ENCODE data around the gene UBA1.

The UBA1 gene

DNA sequence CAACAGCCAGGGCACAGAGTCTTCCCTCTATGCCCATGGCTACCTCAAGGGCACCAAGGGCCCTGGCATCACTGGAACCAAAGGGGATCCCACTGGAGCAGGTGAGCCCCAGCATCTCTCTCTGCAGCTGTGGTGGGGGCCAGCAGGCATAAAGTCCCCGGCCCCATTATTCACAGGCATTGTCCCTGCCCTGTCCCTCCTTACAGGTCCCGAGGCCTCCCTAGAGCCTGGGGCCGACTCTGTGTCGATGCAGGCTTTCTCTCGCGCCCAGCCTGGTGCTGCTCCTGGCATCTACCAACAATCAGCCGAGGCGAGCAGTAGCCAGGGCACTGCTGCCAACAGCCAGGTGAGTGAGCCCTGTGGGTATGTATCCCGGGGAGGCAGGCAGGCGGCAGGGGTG lies 12.3 kb upstream of the UBA1 start:
- Histone ChIP-seq H3K9me3 (ENCODE audit: control insufficient read depth in 1 of 2, low read length in 2 of 2) (no peaks in the 10 kb centered on the region), H3K4me3 (ENCODE audit: low read depth in 1 of 2, low read length in 2 of 2) (no peak overlapping the region), H3K4me1 (ENCODE audit: control insufficient read depth in 1 of 2, insufficient read depth in 2 of 2, low read length in 2 of 2) (peaks cover 0 to 4% of the 10 kb centered on the region in 2 donors), H3K36me3 (ENCODE audit: control insufficient read depth in 1 of 2, insufficient read depth in 2 of 2, low read length in 2 of 2) (peaks cover 24 to 77% of the 10 kb centered on the region in 2 donors), H3K27me3 (ENCODE audit: low read depth, low read length) (no peaks in the 10 kb centered on the region), H3K27ac (ENCODE audit: low read length) (no peak overlapping the region)

DNA sequence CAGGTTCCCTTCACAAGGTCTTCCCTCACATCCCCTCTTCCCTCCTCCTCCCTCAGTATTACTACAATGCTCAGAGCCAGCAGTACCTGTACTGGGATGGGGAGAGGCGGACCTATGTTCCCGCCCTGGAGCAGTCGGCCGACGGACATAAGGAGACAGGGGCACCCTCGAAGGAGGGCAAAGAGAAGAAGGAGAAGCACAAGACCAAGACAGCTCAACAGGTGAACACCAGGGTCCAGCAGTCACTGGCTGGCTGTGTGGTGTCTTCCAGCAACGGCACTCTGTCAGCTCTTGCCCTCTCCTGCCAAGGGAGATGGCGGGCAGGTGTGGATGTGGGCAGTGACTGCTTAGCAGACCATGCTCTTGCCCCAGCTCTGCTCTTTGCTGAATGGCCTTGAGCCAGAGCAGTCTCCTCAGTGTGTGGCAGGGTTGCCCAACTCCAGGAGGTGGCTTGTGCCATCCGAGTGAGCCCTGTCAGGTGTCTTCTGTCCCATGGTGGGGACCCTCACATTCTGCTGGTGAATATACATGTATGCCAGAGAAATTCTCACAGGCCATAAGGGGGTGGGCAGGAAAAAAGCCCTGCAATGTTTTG lies 11.4 kb upstream of the UBA1 start:
- Histone ChIP-seq H3K4me3 (ENCODE audit: low read depth in 1 of 2, low read length in 2 of 2) (no peak overlapping the region), H3K9me3 (ENCODE audit: control insufficient read depth in 1 of 2, low read length in 2 of 2) (no peaks in the 10 kb centered on the region), H3K27me3 (ENCODE audit: low read depth, low read length) (no peaks in the 10 kb centered on the region), H3K27ac (ENCODE audit: low read length) (no peak overlapping the region), H3K36me3 (ENCODE audit: control insufficient read depth in 1 of 2, insufficient read depth in 2 of 2, low read length in 2 of 2) (peaks cover 19 to 76% of the 10 kb centered on the region in 2 donors), H3K4me1 (ENCODE audit: control insufficient read depth in 1 of 2, insufficient read depth in 2 of 2, low read length in 2 of 2) (peaks cover 0 to 4% of the 10 kb centered on the region in 2 donors)

DNA sequence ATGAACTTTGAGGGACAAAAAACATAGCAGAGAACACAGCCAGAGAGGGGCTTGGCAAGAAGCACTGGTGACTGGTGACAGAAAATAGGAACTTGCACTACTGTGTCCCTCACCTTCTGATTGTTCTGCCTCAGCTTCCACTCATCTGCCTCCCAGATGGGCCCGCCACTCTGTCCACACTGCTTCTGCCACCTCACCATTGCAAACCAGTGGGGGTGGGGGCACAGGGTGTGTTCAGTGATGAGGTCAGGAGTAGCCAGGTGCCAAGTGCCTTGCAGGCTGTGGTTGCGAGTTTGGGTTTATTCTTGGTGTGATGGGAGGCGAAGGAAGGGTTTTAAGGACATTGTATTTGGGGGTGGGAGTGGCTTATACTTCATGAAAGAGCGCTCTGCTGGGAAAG lies 9.1 kb upstream of the UBA1 start:
- H3K36me3 ChIP-seq (ENCODE audit: control insufficient read depth in 1 of 2, insufficient read depth in 2 of 2, low read length in 2 of 2): peaks cover 6 to 56% of the 10 kb centered on the region in 2 donors
- no peaks in the 10 kb centered on the region for H3K9me3 ChIP-seq (ENCODE audit: control insufficient read depth in 1 of 2, low read length in 2 of 2)
- H3K27me3 ChIP-seq (ENCODE audit: low read depth, low read length): no peaks in the 10 kb centered on the region
- H3K4me1 ChIP-seq (ENCODE audit: control insufficient read depth in 1 of 2, insufficient read depth in 2 of 2, low read length in 2 of 2): no peaks in the 10 kb centered on the region
- H3K27ac ChIP-seq (ENCODE audit: low read length): no peak overlapping the region
- no peak overlapping the region for H3K4me3 ChIP-seq (ENCODE audit: low read depth in 1 of 2, low read length in 2 of 2)

DNA sequence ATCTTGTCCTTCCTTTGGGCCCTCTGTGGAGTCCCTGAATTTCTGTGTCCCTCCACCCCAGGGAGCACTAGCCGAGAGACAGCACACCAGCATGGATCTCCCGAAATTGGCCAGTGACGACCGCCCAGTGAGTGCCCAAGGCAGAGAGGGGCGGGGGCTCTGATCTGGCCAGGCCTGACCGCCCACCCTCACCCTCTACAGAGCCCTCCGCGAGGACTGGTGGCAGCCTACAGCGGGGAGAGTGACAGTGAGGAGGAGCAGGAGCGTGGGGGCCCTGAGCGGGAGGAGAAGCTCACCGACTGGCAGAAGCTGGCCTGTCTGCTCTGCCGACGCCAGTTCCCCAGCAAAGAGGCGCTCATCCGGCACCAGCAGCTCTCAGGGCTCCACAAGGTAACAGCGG lies 8.4 kb upstream of the UBA1 start:
- Histone ChIP-seq H3K4me3 (ENCODE audit: low read depth in 1 of 2, low read length in 2 of 2) (no peak overlapping the region), H3K27ac (ENCODE audit: low read length) (no peak overlapping the region), H3K36me3 (ENCODE audit: control insufficient read depth in 1 of 2, insufficient read depth in 2 of 2, low read length in 2 of 2) (peaks cover 6 to 52% of the 10 kb centered on the region in 2 donors), H3K4me1 (ENCODE audit: control insufficient read depth in 1 of 2, insufficient read depth in 2 of 2, low read length in 2 of 2) (peaks cover 0 to under 1% of the 10 kb centered on the region in 2 donors), H3K27me3 (ENCODE audit: low read depth, low read length) (no peaks in the 10 kb centered on the region), H3K9me3 (ENCODE audit: control insufficient read depth in 1 of 2, low read length in 2 of 2) (no peaks in the 10 kb centered on the region)

DNA sequence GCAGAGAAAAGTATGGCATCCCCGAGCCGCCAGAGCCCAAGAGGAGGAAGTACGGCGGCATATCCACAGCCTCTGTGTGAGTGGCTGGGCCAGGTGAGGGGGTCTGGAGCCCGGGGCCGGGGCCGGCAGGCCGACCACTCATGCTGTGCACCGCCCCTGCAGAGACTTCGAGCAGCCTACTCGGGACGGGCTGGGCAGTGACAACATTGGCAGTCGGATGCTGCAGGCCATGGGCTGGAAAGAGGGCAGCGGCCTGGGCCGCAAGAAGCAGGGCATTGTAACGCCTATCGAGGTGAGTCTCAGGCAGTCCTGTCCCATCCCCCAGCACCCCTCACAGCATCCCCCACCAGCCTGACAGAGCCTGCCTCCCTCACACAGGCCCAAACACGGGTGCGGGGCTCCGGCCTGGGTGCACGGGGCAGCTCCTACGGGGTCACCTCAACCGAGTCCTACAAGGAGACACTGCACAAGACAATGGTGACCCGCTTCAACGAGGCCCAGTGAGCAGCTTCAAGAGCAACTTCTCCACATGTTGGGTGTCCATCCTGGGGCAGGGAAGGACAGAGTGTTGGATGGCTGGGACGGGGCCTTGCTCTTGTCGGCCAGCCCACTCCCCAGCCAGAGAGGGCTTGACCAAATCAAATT lies 7.4 kb upstream of the UBA1 start:
- H3K36me3 ChIP-seq (ENCODE audit: control insufficient read depth in 1 of 2, insufficient read depth in 2 of 2, low read length in 2 of 2): peaks cover 6 to 47% of the 10 kb centered on the region in 2 donors
- peaks cover 0 to 5% of the 10 kb centered on the region in 2 donors for H3K4me1 ChIP-seq (ENCODE audit: control insufficient read depth in 1 of 2, insufficient read depth in 2 of 2, low read length in 2 of 2)
- no peak overlapping the region for H3K27ac ChIP-seq (ENCODE audit: low read length)
- H3K27me3 ChIP-seq (ENCODE audit: low read depth, low read length): no peaks in the 10 kb centered on the region
- H3K9me3 ChIP-seq (ENCODE audit: control insufficient read depth in 1 of 2, low read length in 2 of 2): no peaks in the 10 kb centered on the region
- no peak overlapping the region for H3K4me3 ChIP-seq (ENCODE audit: low read depth in 1 of 2, low read length in 2 of 2)

DNA sequence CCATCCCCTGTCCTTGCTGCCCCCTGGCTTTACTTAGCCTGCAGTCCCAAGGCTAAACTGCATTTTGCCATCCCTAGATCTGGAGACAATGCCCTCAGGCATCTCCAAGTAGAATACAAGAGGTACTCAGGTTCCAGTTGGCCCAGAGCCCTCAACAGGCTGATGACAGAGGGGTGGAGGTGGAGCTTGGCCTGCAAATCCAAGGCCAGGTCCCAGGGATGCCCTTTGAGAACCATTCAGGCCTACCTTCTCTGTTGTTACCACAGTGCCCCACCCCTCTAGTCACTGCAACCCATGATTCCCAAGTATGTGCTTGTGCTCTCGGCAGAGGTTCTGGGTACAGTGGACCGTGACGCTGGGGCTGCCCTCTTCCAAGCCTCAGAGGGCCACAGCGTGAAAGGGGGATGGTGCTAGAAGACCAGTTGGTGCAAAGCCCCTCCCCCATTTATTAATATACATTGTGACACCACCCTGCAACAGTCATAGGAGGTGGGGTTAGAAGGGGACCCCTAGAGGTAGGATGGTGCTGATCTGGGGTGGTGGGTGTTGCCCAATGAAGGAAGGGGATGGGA lies 6.4 kb upstream of the UBA1 start:
- Histone ChIP-seq H3K27ac (ENCODE audit: low read length) (no peak overlapping the region), H3K4me3 (ENCODE audit: low read depth in 1 of 2, low read length in 2 of 2) (no peak overlapping the region), H3K36me3 (ENCODE audit: control insufficient read depth in 1 of 2, insufficient read depth in 2 of 2, low read length in 2 of 2) (peaks cover under 1 to 38% of the 10 kb centered on the region in 2 donors), H3K4me1 (ENCODE audit: control insufficient read depth in 1 of 2, insufficient read depth in 2 of 2, low read length in 2 of 2) (peaks cover 4 to 11% of the 10 kb centered on the region in 2 donors), H3K27me3 (ENCODE audit: low read depth, low read length) (no peaks in the 10 kb centered on the region), H3K9me3 (ENCODE audit: control insufficient read depth in 1 of 2, low read length in 2 of 2) (no peaks in the 10 kb centered on the region)

DNA sequence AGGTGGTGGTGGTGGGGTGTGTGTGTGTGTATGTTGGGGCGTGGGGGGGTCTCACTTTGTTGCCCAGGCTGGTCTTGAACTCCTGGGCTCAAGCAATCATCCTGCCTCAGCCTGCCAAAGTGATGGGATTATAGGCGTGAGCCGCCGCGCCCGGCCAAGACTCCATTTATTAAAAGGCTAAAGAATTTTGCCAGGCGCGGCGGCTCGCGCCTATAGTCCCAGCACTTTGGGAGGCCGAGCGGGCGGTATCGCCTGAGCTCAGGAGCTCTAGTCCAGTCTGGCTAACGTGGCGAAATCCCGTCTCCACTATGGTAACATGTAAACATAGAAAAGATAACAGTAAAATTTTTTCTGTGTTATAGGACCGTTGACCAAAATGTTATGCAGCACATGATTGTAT lies 3.7 kb upstream of the UBA1 start:
- Histone ChIP-seq H3K27ac (ENCODE audit: low read length) (no peak overlapping the region), H3K9me3 (ENCODE audit: control insufficient read depth in 1 of 2, low read length in 2 of 2) (no peaks in the 10 kb centered on the region), H3K36me3 (ENCODE audit: control insufficient read depth in 1 of 2, insufficient read depth in 2 of 2, low read length in 2 of 2) (peaks cover 0 to 24% of the 10 kb centered on the region in 2 donors)

DNA sequence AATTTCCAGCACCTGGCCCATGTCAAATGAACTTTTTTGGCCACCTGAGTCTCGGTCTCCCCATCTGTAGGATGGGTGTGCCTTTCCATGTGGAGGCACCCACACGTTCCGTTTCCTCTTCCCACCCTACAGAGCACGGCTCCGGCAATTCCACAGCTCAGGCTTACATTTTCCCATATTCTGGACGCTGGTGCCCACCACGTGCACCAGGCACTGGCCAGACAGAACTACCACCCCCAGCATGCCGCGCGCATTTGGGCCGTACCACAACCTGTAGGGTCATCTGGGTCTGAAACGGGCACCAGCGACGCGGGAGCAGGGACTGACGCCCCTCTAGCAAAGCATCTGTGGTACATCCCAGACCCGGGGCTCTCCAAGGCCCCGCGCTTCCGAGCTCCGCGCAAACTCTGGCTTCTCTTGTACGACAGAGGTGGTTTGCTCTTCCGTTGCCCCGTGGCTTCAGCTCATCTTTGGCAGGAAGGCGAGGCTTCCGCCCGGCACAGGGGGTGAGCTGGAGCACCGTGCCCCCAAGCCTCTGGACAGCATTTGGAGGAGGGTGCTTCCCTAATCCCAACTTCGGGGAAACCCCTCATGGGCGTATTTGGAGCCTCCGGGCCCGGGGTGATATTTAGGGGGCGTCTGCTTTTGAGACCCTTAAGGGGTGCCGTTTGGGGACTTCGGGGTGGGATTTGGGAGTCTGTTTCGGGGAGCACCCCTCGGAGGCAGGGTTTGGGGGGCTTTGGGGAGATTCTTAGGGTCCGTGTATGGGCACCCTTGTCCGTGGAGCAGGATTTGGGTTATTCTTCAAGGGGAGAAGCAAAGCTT lies 3.0 kb upstream of the UBA1 start:
- H3K36me3 ChIP-seq (ENCODE audit: control insufficient read depth in 1 of 2, insufficient read depth in 2 of 2, low read length in 2 of 2): peaks cover 0 to 16% of the 10 kb centered on the region in 2 donors
- H3K4me3 ChIP-seq (ENCODE audit: low read depth in 1 of 2, low read length in 2 of 2): peak overlapping the region; percentile 64 to 68
- no peak overlapping the region for H3K27ac ChIP-seq (ENCODE audit: low read length)
- peaks cover 9 to 29% of the 10 kb centered on the region in 2 donors for H3K4me1 ChIP-seq (ENCODE audit: control insufficient read depth in 1 of 2, insufficient read depth in 2 of 2, low read length in 2 of 2)
- H3K9me3 ChIP-seq (ENCODE audit: control insufficient read depth in 1 of 2, low read length in 2 of 2): no peaks in the 10 kb centered on the region
- no peaks in the 10 kb centered on the region for H3K27me3 ChIP-seq (ENCODE audit: low read depth, low read length)

More for the DNA sequence above, 3.7 kb upstream of the UBA1 start:
- no peak overlapping the region for H3K4me3 ChIP-seq (ENCODE audit: low read depth in 1 of 2, low read length in 2 of 2)
- H3K4me1 ChIP-seq (ENCODE audit: control insufficient read depth in 1 of 2, insufficient read depth in 2 of 2, low read length in 2 of 2): peaks cover 8 to 23% of the 10 kb centered on the region in 2 donors
- no peaks in the 10 kb centered on the region for H3K27me3 ChIP-seq (ENCODE audit: low read depth, low read length)

DNA sequence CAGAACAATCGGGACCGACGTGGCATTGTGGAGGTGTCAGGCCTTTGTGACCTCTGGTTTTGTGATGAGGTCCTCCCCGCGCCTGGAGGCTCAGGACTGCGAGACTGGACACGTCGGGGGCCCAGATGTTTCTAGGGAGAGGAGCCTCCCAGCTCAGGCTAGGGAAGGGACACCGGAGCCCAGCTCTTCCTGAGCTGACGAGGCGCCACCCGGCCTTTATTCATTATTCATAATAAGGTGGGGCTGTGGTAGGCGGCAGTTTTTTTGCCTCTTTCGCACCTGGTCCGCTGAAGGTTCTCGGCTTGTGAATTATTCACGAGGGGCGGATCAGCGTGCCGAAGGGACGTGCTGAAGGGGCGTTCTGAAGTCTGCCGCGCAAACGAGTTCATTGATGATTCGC lies 2.3 kb upstream of the UBA1 start:
- Histone ChIP-seq H3K4me1 (ENCODE audit: control insufficient read depth in 1 of 2, insufficient read depth in 2 of 2, low read length in 2 of 2) (peaks cover 9 to 35% of the 10 kb centered on the region in 2 donors), H3K27me3 (ENCODE audit: low read depth, low read length) (no peaks in the 10 kb centered on the region), H3K9me3 (ENCODE audit: control insufficient read depth in 1 of 2, low read length in 2 of 2) (no peaks in the 10 kb centered on the region), H3K36me3 (ENCODE audit: control insufficient read depth in 1 of 2, insufficient read depth in 2 of 2, low read length in 2 of 2) (peaks cover 0 to 10% of the 10 kb centered on the region in 2 donors), H3K27ac (ENCODE audit: low read length) (no peak overlapping the region), H3K4me3 (ENCODE audit: low read depth in 1 of 2, low read length in 2 of 2) (peak overlapping the region; percentile 64 to 68)

DNA sequence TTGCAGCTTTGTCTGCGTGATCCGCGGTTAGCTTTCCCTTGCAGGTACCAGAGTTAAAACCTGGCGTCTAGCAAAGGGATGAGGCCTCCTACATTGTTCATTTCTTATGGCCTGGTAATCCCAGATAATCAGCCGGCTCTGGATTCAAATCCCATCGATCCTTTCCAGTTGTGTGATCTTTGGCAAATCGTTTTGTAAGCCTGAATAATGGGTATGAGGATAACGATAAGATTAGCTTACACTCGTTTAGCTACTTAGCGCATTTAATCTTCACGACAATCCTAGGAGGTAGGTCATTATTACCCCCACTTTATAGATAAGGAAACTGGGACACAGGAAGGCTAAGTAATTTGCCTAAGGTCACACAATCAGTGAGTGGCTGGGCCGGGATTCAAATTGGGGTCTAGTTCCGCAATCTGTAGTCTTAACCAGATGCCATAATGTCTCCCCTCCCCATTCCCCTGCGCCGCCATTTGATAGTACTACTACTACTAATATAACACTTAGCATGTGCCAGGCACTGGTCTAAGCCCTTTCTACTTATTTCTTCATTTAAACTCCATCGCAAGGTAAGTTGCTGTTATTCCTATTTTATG lies 1.7 kb upstream of the UBA1 start:
- Histone ChIP-seq H3K36me3 (ENCODE audit: control insufficient read depth in 1 of 2, insufficient read depth in 2 of 2, low read length in 2 of 2) (peaks cover 0 to 5% of the 10 kb centered on the region in 2 donors), H3K27ac (ENCODE audit: low read length) (no peak overlapping the region)

More for the DNA sequence above, 1.7 kb upstream of the UBA1 start:
- no peaks in the 10 kb centered on the region for H3K27me3 ChIP-seq (ENCODE audit: low read depth, low read length)
- H3K4me3 ChIP-seq (ENCODE audit: low read depth in 1 of 2, low read length in 2 of 2): peak overlapping the region; percentile 64 to 68
- no peaks in the 10 kb centered on the region for H3K9me3 ChIP-seq (ENCODE audit: control insufficient read depth in 1 of 2, low read length in 2 of 2)
- H3K4me1 ChIP-seq (ENCODE audit: control insufficient read depth in 1 of 2, insufficient read depth in 2 of 2, low read length in 2 of 2): peaks cover 9 to 41% of the 10 kb centered on the region in 2 donors

Data from muscle layer of duodenum (tissue), 2 donors.